Gastroesophageal sphincter (tissue), 4 donors: ENCODE data around the gene HDLBP. TPM values are rescaled to one million over a fixed set of nuclear protein-coding genes. Genes with fewer than 3 reads are reported as not detected.

Experiments
- ATAC-seq: fragments of 150-250 bp; one replicate; pipeline ENCODE4 v1.9.1; 2016; ENCODE audit warnings: mild to moderate bottlenecking, moderate library complexity
- H3K27ac ChIP-seq, 4 donors: fragments of 200-600 bp; sonication (generic) in 3 of 4; 1 replicate in 3 of 4; 2 replicates in 1 of 4; pipeline ENCODE4 v1.5.1; 2016 to 2019
- H3K27me3 ChIP-seq: fragments of 200-600 bp; sonication (generic); one replicate; pipeline ENCODE4 v1.5.1; 2019
- H3K36me3 ChIP-seq, 2 donors: fragments of 200-600 bp; sonication (generic); one replicate each; pipeline ENCODE4 v1.5.1; 2019; ENCODE audit warnings: control low read depth in 1 of 2
- H3K4me1 ChIP-seq, 3 donors: fragments of 200-600 bp; sonication (generic); 1 replicate in 2 of 3; 2 replicates in 1 of 3; pipeline ENCODE4 v1.5.1; 2016 to 2019; ENCODE audit warnings: control low read depth in 2 of 3
- H3K4me3 ChIP-seq, 2 donors: fragments of 200-600 bp; sonication (generic); one replicate each; pipeline ENCODE4 v1.5.1; 2019; ENCODE audit warnings: mild to moderate bottlenecking in 1 of 2, moderate library complexity in 1 of 2
- H3K9me3 ChIP-seq, 3 donors: fragments of 200-600 bp; sonication (generic); one replicate each; pipeline ENCODE4 v1.5.1; 2017 to 2019; ENCODE audit warnings: control low read depth in 2 of 3
- EP300 ChIP-seq: sonication (generic); formaldehyde crosslinking; IDR thresholded peaks from one replicate; pipeline ENCODE4 v1.6.1; 2017; ENCODE audit warnings: antibody characterized with exemption, mild to moderate bottlenecking
- POLR2A ChIP-seq, 2 donors: fragments of 450-650 bp; IDR thresholded peaks; one replicate each; pipeline ENCODE4 v1.6.1; 2017; ENCODE audit warnings: antibody characterized with exemption in 2 of 2, mild to moderate bottlenecking in 2 of 2, moderate library complexity in 1 of 2
- POLR2AphosphoS5 ChIP-seq: sonication (generic); formaldehyde crosslinking; IDR thresholded peaks from one replicate; pipeline ENCODE4 v1.6.1; 2017; ENCODE audit warnings: antibody characterized with exemption
- WGBS, 2 donors: methylation state at CpG; one replicate each; pipeline ENCODE4 v1.1.5; 2018; ENCODE audit warnings: low coverage in 1 of 2; 5-methylcytosine and 5-hydroxymethylcytosine counted together
- total RNA-seq, 4 donors: library from RNA; depleted of rRNA; stranded (reverse); fragments of >200 nt; gene quantifications; one replicate each; pipeline ENCODE4 v1.1.0, GENCODE V29; 2016
- TF ChIP-seq, protein P1 (sequence below), 4 experiments: fragments of 200-600 bp in 2 of 4; fragments of 450-650 bp in 2 of 4; sonication (generic) in 1 of 4; IDR thresholded peaks; one replicate each; pipeline ENCODE4 v1.5.1; 2017 to 2019; ENCODE audit warnings: antibody characterized with exemption in 4 of 4, mild to moderate bottlenecking in 2 of 4, moderate library complexity in 2 of 4

HDLBP gene
- total RNA-seq, 4 donors from 2014 or later = 279 to 367 (median 295) TPM

DNA sequence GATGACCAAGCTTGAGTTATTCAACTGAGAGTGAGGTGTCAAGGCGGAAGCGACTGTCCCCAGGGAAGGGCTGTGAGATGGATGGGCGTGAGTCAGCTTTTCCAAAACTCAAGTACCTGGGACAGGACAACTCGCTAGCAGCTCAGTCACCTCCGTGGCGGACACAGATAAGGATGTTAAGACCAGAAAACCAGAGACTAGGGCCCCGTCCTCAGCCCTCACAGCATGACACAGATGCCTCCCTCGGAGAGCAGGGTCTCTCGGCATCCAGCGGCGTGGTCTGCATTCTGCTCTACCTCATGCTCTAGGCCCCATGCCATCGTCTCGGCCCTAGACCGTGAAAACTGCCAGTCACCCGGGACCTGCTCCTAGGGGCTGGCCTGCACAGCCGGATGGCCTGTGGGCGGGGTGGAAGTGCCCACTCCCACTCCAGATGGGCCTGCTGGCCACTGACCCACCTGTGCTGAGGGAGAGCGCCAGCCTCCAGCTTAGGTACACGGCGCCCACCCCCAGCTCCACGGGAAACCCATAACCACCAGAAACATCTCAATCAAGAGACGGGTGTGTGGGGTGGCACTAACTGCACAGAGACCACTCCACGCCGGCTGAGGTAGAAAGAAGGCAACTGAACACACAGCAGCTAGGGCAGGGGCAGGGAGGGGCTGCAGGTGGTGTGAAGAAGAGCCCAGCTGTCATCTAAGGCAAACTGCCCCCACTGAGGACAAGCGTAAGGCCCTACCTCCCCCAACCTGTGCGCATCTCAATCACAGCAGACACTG is 87.2 kb downstream of the HDLBP start:
- H3K9me3 ChIP-seq = no peaks in the 10 kb centered on the region
- no peaks in the 10 kb centered on the region for H3K27me3 ChIP-seq
- no peak for ATAC-seq
- H3K4me1 ChIP-seq = peaks cover 0 to 17% (median 8%) of the 10 kb centered on the region in 3 donors
- no peak overlapping the region for H3K27ac ChIP-seq
- H3K36me3 ChIP-seq = peaks cover 0 to 85% of the 10 kb centered on the region in 2 donors
- WGBS, 2 donors = 88 to 100% methylated on average over 1 to 6 of the region's 26 CpGs
- no peak overlapping the region for H3K4me3 ChIP-seq
- no peak for TF ChIP-seq POLR2AphosphoS5
- TF ChIP-seq, protein P1, sequence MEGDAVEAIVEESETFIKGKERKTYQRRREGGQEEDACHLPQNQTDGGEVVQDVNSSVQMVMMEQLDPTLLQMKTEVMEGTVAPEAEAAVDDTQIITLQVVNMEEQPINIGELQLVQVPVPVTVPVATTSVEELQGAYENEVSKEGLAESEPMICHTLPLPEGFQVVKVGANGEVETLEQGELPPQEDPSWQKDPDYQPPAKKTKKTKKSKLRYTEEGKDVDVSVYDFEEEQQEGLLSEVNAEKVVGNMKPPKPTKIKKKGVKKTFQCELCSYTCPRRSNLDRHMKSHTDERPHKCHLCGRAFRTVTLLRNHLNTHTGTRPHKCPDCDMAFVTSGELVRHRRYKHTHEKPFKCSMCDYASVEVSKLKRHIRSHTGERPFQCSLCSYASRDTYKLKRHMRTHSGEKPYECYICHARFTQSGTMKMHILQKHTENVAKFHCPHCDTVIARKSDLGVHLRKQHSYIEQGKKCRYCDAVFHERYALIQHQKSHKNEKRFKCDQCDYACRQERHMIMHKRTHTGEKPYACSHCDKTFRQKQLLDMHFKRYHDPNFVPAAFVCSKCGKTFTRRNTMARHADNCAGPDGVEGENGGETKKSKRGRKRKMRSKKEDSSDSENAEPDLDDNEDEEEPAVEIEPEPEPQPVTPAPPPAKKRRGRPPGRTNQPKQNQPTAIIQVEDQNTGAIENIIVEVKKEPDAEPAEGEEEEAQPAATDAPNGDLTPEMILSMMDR (IDR thresholded peaks at IDR 0.05) = no peak
- TF ChIP-seq POLR2A (IDR thresholded peaks at IDR 0.05) = no peak
- no peak for TF ChIP-seq EP300

DNA sequence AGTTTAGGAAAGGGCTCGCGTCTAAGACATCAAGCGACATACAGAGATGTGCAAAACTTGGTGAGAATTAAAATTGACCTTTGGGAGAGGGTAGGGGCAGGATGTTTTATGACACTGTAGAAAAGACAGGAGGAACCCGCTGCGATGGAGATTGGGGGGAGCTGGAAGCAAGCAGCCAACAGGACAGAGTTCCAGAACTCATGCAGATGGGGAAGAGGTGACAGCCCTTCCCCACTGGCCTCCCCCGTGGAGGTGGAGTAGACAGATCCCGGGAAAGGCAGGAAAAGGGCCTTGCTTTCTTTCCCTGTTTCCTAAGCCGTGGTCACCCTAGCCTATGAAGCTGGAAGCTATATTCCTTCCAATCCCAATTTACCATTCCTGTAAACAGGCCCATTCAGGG is 87.9 kb downstream of the HDLBP start:
- TF ChIP-seq, protein P1 (IDR thresholded peaks at IDR 0.05) = no peak
- no peak for TF ChIP-seq EP300
- no peak for TF ChIP-seq POLR2AphosphoS5
- no peak for TF ChIP-seq POLR2A (IDR thresholded peaks at IDR 0.05)
- H3K9me3 ChIP-seq = no peaks in the 10 kb centered on the region
- H3K27ac ChIP-seq = no peak overlapping the region
- peaks cover 0 to 78% of the 10 kb centered on the region in 2 donors for H3K36me3 ChIP-seq
- no peak for ATAC-seq
- H3K4me1 ChIP-seq = peaks cover 0 to 17% (median 8%) of the 10 kb centered on the region in 3 donors
- H3K4me3 ChIP-seq = no peak overlapping the region
- 45 to 69% methylated on average over 7 to 8 of the region's 8 CpGs for WGBS, 2 donors
- no peaks in the 10 kb centered on the region for H3K27me3 ChIP-seq

DNA sequence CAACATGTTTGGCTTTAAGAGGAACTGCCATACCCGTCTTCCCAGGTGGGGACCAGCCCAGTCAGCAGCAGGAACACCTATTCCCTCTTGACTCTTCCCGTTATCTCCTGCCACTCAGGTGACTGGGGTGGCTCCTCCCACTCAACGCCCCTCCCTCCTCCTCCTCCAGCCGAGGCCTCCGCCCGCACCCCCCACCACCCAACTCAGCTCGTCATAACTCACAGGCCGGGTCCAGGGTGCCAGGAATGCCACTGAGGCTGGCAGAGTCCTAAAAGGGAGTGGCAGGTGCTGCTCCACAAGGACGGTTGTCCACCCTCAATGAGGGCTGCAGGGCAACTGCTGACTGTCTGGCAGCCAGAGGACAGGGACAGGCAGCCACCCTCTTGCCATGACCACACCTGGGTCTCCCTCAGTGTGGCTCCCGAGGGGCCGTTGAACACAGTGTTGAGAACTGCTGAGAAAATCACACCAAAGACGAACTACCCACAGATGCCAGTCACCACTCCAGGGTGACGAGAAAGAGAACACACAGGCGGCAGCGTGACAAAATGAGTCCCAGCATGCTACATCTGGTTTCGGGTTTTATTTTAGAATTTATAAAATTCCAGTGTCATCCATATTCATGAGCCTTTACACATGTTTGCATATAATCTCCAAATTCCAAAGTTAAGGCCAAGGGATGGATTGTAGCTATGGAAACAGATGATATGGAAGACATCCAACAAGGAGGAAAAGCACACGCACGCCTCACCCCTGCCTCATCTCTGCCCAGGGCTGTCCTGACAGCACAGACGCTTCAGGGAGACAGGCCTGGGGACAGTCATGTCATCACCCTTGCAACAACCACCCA is 88.5 kb downstream of the HDLBP start:
- 67 to 88% methylated on average over 3 to 4 of the region's 19 CpGs for WGBS, 2 donors
- TF ChIP-seq POLR2A (IDR thresholded peaks at IDR 0.05) = no peak
- no peak for TF ChIP-seq POLR2AphosphoS5
- no peak for TF ChIP-seq EP300
- TF ChIP-seq, protein P1 (IDR thresholded peaks at IDR 0.05) = no peak
- ATAC-seq = no peak
- Histone ChIP-seq H3K4me1 (peaks cover 0 to 17% (median 8%) of the 10 kb centered on the region in 3 donors), H3K27me3 (no peaks in the 10 kb centered on the region), H3K9me3 (no peaks in the 10 kb centered on the region), H3K27ac (no peak overlapping the region), H3K4me3 (no peak overlapping the region), H3K36me3 (peaks cover 0 to 72% of the 10 kb centered on the region in 2 donors)

GRCh38 chr2:241225983-241226382 is 89.5 kb downstream of the HDLBP start:
- Histone ChIP-seq H3K27me3 (no peaks in the 10 kb centered on the region), H3K27ac (no peak overlapping the region), H3K36me3 (peaks cover 0 to 62% of the 10 kb centered on the region in 2 donors), H3K9me3 (no peaks in the 10 kb centered on the region), H3K4me3 (no peak overlapping the region), H3K4me1 (peaks cover 0 to 17% (median 8%) of the 10 kb centered on the region in 3 donors)
- ATAC-seq = no peak
- TF ChIP-seq, protein P1 (IDR thresholded peaks at IDR 0.05) = no peak
- TF ChIP-seq POLR2A (IDR thresholded peaks at IDR 0.05) (no peak), EP300 (no peak), POLR2AphosphoS5 (no peak)
- 89 to 100% methylated on average over 5 of the region's 16 CpGs for WGBS, 2 donors
